ENCODE measurements around the gene CHODL. TPM values are rescaled to one million over a fixed set of nuclear protein-coding genes. Genes with fewer than 3 reads are reported as not detected.

Gene CHODL
- total RNA-seq, 1 experiment from 2014 or later, result 0.16 TPM

DNA sequence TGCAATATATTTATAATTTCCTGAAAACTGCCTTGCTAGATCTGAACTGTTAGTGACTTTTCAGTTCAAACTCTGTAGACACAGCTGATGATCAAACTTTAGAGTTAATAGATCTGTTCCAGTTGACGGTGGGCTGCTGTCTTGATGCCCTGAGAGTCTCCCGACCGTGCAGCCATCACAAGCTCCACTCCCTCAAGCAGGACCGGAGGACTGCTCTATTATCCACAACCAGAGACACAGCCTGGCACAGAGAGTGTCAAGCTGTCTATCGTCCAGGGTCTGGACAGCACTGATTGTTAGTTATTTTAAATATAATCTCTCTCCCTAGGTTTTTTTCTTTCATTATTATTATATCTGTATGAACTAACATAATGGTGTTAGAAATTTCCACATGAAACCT lies 8.0 kb downstream of the CHODL start:
- Mint-ChIP-seq H3K36me3 (ENCODE audit: insufficient read depth, unreplicated experiment) (no peaks in the 10 kb centered on the region), H3K4me3 (ENCODE audit: unreplicated experiment) (no peak overlapping the region), H3K27ac (ENCODE audit: unreplicated experiment) (no peak overlapping the region), H3K4me1 (ENCODE audit: low read depth, unreplicated experiment) (no peaks in the 10 kb centered on the region), H3K9me3 (ENCODE audit: unreplicated experiment) (no peaks in the 10 kb centered on the region), H3K27me3 (ENCODE audit: insufficient read depth, unreplicated experiment) (peaks cover 3% of the 10 kb centered on the region)
- BruUV-seq (replicated peaks), result no TSS peak
- Histone ChIP-seq H3K4me1 (no peaks in the 10 kb centered on the region), H3K36me3 (ENCODE audit: control insufficient read depth, insufficient read depth, low read length) (no peaks in the 10 kb centered on the region), H3K9me3 (no peaks in the 10 kb centered on the region), H3K27me3 (replicated peaks; ENCODE audit: control insufficient read depth, insufficient read depth, low read length) (no peaks in the 10 kb centered on the region), H3K4me3 (ENCODE audit: low read depth, low read length) (no peak overlapping the region)
- intact Hi-C loops (cut with micrococcal nuclease; ENCODE audit: unreplicated experiment), result no loop called here
- no peak for TF ChIP-seq CTCF (IDR thresholded peaks at IDR 0.05; ENCODE audit: insufficient read depth in 1 of 2, low read depth in 1 of 2, low read length in 1 of 2, severe bottlenecking in 1 of 2, unreplicated experiment in 1 of 2)
- POLR2A ChIA-PET, result no interaction called here
- DNase-seq, result no peak
- CTCF ChIA-PET, result no interaction called here

DNA sequence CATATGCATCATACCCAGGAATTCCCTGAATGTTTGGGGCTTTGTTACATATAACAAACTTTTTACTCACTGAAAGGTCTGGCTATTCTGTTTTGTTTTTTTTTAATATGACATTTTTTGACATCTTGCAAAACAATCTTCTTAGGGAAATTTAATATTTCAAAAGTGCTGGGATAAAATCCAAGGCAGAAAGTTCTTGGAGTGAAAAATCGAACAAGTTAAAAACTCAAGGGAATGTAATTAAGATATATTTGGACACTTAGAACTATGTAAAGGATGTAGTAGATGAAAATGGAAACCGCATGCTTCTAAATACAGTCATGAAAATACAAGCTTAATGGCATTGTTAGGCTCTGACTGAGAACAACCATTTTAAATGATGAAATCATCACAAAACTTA lies 8.6 kb downstream of the CHODL start:
- Histone ChIP-seq H3K9me3 (no peaks in the 10 kb centered on the region), H3K4me1 (no peaks in the 10 kb centered on the region), H3K27me3 (replicated peaks; ENCODE audit: control insufficient read depth, insufficient read depth, low read length) (no peaks in the 10 kb centered on the region), H3K36me3 (ENCODE audit: control insufficient read depth, insufficient read depth, low read length) (no peaks in the 10 kb centered on the region), H3K4me3 (ENCODE audit: low read depth, low read length) (no peak overlapping the region)
- H3K9me3 Mint-ChIP-seq (ENCODE audit: unreplicated experiment), result no peaks in the 10 kb centered on the region
- POLR2A ChIA-PET, result no interaction called here
- TF ChIP-seq CTCF (IDR thresholded peaks at IDR 0.05; ENCODE audit: insufficient read depth in 1 of 2, low read depth in 1 of 2, low read length in 1 of 2, severe bottlenecking in 1 of 2, unreplicated experiment in 1 of 2), result no peak
- no peaks in the 10 kb centered on the region for H3K36me3 Mint-ChIP-seq (ENCODE audit: insufficient read depth, unreplicated experiment)
- BruUV-seq (replicated peaks), result no TSS peak
- peaks cover 3% of the 10 kb centered on the region for H3K27me3 Mint-ChIP-seq (ENCODE audit: insufficient read depth, unreplicated experiment)
- CTCF ChIA-PET, result no interaction called here
- no peak overlapping the region for H3K4me3 Mint-ChIP-seq (ENCODE audit: unreplicated experiment)
- no peaks in the 10 kb centered on the region for H3K4me1 Mint-ChIP-seq (ENCODE audit: low read depth, unreplicated experiment)
- DNase-seq, result no peak
- no peak overlapping the region for H3K27ac Mint-ChIP-seq (ENCODE audit: unreplicated experiment)
- intact Hi-C loops (cut with micrococcal nuclease; ENCODE audit: unreplicated experiment), result no loop called here

DNA sequence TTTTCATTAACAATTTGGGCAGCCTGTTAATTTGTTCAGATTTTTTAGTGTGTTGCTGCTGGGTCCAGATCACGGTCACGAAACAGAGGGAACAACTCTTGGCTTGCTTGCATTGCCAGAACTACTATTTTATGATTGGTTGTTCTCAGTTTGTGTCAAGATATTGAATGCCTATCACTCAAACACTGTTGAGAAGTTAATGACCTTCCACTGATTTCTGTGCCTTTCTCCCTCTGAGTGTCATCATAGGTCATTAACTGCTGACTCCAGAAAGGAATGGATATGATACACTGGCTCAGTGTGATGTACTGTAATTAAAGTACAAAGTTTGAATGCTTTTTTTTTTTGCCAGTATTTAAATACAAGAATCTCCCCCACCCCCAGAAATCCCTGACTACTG lies 9.2 kb downstream of the CHODL start:
- H3K4me1 Mint-ChIP-seq (ENCODE audit: low read depth, unreplicated experiment), result no peaks in the 10 kb centered on the region
- no TSS peak for BruUV-seq (replicated peaks)
- H3K36me3 Mint-ChIP-seq (ENCODE audit: insufficient read depth, unreplicated experiment), result no peaks in the 10 kb centered on the region

More for the DNA sequence above, 9.2 kb downstream of the CHODL start:
- Mint-ChIP-seq H3K4me3 (ENCODE audit: unreplicated experiment) (no peak overlapping the region), H3K27me3 (ENCODE audit: insufficient read depth, unreplicated experiment) (peaks cover 3% of the 10 kb centered on the region), H3K27ac (ENCODE audit: unreplicated experiment) (no peak overlapping the region), H3K9me3 (ENCODE audit: unreplicated experiment) (no peaks in the 10 kb centered on the region)
- no peak overlapping the region for H3K4me3 ChIP-seq (ENCODE audit: low read depth, low read length)
- no peak for TF ChIP-seq CTCF (IDR thresholded peaks at IDR 0.05; ENCODE audit: insufficient read depth in 1 of 2, low read depth in 1 of 2, low read length in 1 of 2, severe bottlenecking in 1 of 2, unreplicated experiment in 1 of 2)
- H3K36me3 ChIP-seq (ENCODE audit: control insufficient read depth, insufficient read depth, low read length), result no peaks in the 10 kb centered on the region
- intact Hi-C loops (cut with micrococcal nuclease; ENCODE audit: unreplicated experiment), result no loop called here
- ChIA-PET POLR2A (no interaction called here), CTCF (no interaction called here)
- H3K4me1 ChIP-seq, result no peaks in the 10 kb centered on the region
- no peak for DNase-seq
- no peaks in the 10 kb centered on the region for H3K27me3 ChIP-seq (replicated peaks; ENCODE audit: control insufficient read depth, insufficient read depth, low read length)
- no peaks in the 10 kb centered on the region for H3K9me3 ChIP-seq

Measured in Caco-2 (cell line).